ENCODE data around the gene RTP2. TPM values are rescaled to one million over a fixed set of nuclear protein-coding genes. Genes with fewer than 3 reads are reported as not detected.

RTP2 gene
- total and polyA plus RNA-seq, 2 experiments from 2014 or later, result not detected

GRCh38 chr3:187665010-187665409 lies 37.3 kb downstream of the RTP2 start:
- peaks cover 11% of the 10 kb centered on the region for H3K27me3 Mint-ChIP-seq (ENCODE audit: insufficient read depth, low read depth, poor library complexity)
- H3K27me3 ChIP-seq (ENCODE audit: insufficient read depth), result no peaks in the 10 kb centered on the region

More at GRCh38 chr3:187665010-187665409, 37.3 kb downstream of the RTP2 start:
- no peak overlapping the region for H3K4me2 ChIP-seq
- H3K9me2 ChIP-seq (ENCODE audit: insufficient read depth), result no peaks in the 10 kb centered on the region
- H3K79me2 ChIP-seq (replicated peaks; ENCODE audit: insufficient read depth), result no peaks in the 10 kb centered on the region
- ATAC-seq (no peak), DNase-seq (ENCODE audit: low spot score) (no peak)
- no peak overlapping the region for H2AFZ ChIP-seq
- Mint-ChIP-seq H3K36me3 (ENCODE audit: low read depth) (no peaks in the 10 kb centered on the region), H3K4me1 (peaks cover 3% of the 10 kb centered on the region; the same call in 2 of the 3 replicates), H3K9me3 (no peaks in the 10 kb centered on the region), H3K4me3 (no peak overlapping the region), H3K27ac (no peak overlapping the region)
- H4K20me1 ChIP-seq (replicated peaks; ENCODE audit: insufficient read depth), result no peaks in the 10 kb centered on the region
- H3K36me3 ChIP-seq (ENCODE audit: insufficient read depth), result no peaks in the 10 kb centered on the region
- H3K27ac ChIP-seq (ENCODE audit: low read depth), result no peak overlapping the region
- no peaks in the 10 kb centered on the region for H3F3A ChIP-seq (replicated peaks; ENCODE audit: low read depth)
- TF ChIP-seq ZNF331 (CRISPR knock-in tag; IDR thresholded peaks at IDR 0.05; ENCODE audit: low read depth) (no peak), NANOG (IDR thresholded peaks at IDR 0.05; ENCODE audit: borderline replicate concordance) (no peak), REST (IDR thresholded peaks at IDR 0.05; ENCODE audit: unreplicated experiment) (no peak), POLR2AphosphoS5 (IDR thresholded peaks at IDR 0.05; ENCODE audit: low read depth) (no peak), ZNF462 (CRISPR knock-in tag; IDR thresholded peaks at IDR 0.05) (no peak), STAT1 (IDR thresholded peaks at IDR 0.05; ENCODE audit: unreplicated experiment) (no peak), ETS1 (IDR thresholded peaks at IDR 0.05) (no peak), CTCF (conservative IDR thresholded peaks at IDR 0.05; ENCODE audit: low read depth in 2 of 2) (no peak), EZH2phosphoT487 (IDR thresholded peaks at IDR 0.05; ENCODE audit: unreplicated experiment) (no peak), JUNB (IDR thresholded peaks at IDR 0.05; ENCODE audit: unreplicated experiment) (no peak), ZNF114 (CRISPR knock-in tag; IDR thresholded peaks at IDR 0.05) (no peak), EZH2 (IDR thresholded peaks at IDR 0.05; ENCODE audit: low read depth, unreplicated experiment) (no peak), CREB1 (CRISPR knock-in tag; IDR thresholded peaks at IDR 0.05; ENCODE audit: low read depth) (no peak)
- no peak overlapping the region for H3K4me3 ChIP-seq
- H3K4me1 ChIP-seq (ENCODE audit: insufficient read depth), result 0 out of 2 replicates have a peak, but pooled peaks cover 3% of the 10 kb centered on the region

Measured in GM23338 (cell line).